Ramos (cell line): ENCODE results near the gene RPL7A.

Experiments used
- in situ Hi-C: fragments of 300-500 bp; cut with MboI; formaldehyde crosslinking; loops from one replicate; pipeline ENCODE4 v1.14.3; 2022; ENCODE audit warnings: low sequenced_read_pairs; ENCODE audit not compliant: unreplicated experiment

RPL7A gene

GRCh38 chr9:133346021-133346785 is 1.8 kb upstream of the RPL7A start:
- in situ Hi-C loops: no loop called here

GRCh38 chr9:133347515-133347984 is 468 bp upstream of the RPL7A start:
- in situ Hi-C loops: no loop called here

- in situ Hi-C loops: no loop called here
Observed at GRCh38 chr9:133348718-133349573, 928 bp downstream of the RPL7A start.

- in situ Hi-C loops: no loop called here
Observed at GRCh38 chr9:133349965-133350616, 2.1 kb downstream of the RPL7A start.

GRCh38 chr9:133351526-133351907 is 3.5 kb downstream of the RPL7A start:
- in situ Hi-C loops: no loop called here

GRCh38 chr9:133351908-133352634 is 4.1 kb downstream of the RPL7A start:
- in situ Hi-C loops: no loop called here

GRCh38 chr9:133352635-133353340 is 4.8 kb downstream of the RPL7A start:
- in situ Hi-C loops: no loop called here

GRCh38 chr9:133353548-133353947 is 5.5 kb downstream of the RPL7A start:
- in situ Hi-C loops: no loop called here

GRCh38 chr9:133354766-133355165 is 6.7 kb downstream of the RPL7A start:
- in situ Hi-C loops: no loop called here

GRCh38 chr9:133355881-133356357 is 7.9 kb downstream of the RPL7A start:
- in situ Hi-C loops: no loop called here

- in situ Hi-C loops: no loop called here
Observed at GRCh38 chr9:133356391-133357091, 8.5 kb downstream of the RPL7A start, which contains the start of the genes SURF1 and SURF2. TSS of gene SURF1 (minus strand) at chr9:133356487. CDS start at chr9:133356453, 34 bp downstream. TSS of gene SURF2 (plus strand) at chr9:133356550. CDS start at chr9:133356593, 43 bp downstream.

- in situ Hi-C loops: no loop called here
Observed at GRCh38 chr9:133357656-133358055, 9.6 kb downstream of the RPL7A start.

- in situ Hi-C loops: no loop called here
Observed at GRCh38 chr9:133359399-133360175, 11.6 kb downstream of the RPL7A start.

- in situ Hi-C loops: no loop called here
Observed at GRCh38 chr9:133360400-133361393, 12.7 kb downstream of the RPL7A start.

GRCh38 chr9:133361507-133362092 is 13.6 kb downstream of the RPL7A start:
- in situ Hi-C loops: no loop called here

- in situ Hi-C loops: no loop called here
Observed at GRCh38 chr9:133362359-133363044, 14.5 kb downstream of the RPL7A start.
